Fibroblast of mammary gland (primary cell): ENCODE results near the gene ADAM22.

Experiments
- DNase-seq: peaks from one replicate; pipeline ENCODE4 v3.0.0-alpha.2; 2010; ENCODE audit warnings: low read depth
- H3K4me3 ChIP-seq: 2 replicates; pipeline ENCODE4 v1.5.1; 2011; ENCODE audit warnings: low read depth, mild to moderate bottlenecking, low read length, moderate library complexity; ENCODE audit not compliant: control insufficient read depth
- CTCF ChIP-seq: conservative IDR thresholded peaks from 2 replicates; pipeline ENCODE4 v1.5.1; 2011; ENCODE audit warnings: low read depth, low read length, inconsistent platforms; ENCODE audit not compliant: control insufficient read depth, insufficient read depth

ADAM22 gene

GRCh38 chr7:88012086-88012485, 78.0 kb downstream of the ADAM22 start:
- H3K4me3 ChIP-seq, result no peak overlapping the region
- no peak for TF ChIP-seq CTCF
- no peak for DNase-seq

GRCh38 chr7:88013981-88014380, 79.9 kb downstream of the ADAM22 start:
- no peak for TF ChIP-seq CTCF
- no peak overlapping the region for H3K4me3 ChIP-seq
- DNase-seq, result no peak

- DNase-seq, result no peak
- no peak for TF ChIP-seq CTCF
- H3K4me3 ChIP-seq, result no peak overlapping the region
Observed at GRCh38 chr7:88014581-88014980, 80.5 kb downstream of the ADAM22 start.

- TF ChIP-seq CTCF, result no peak
- no peak overlapping the region for H3K4me3 ChIP-seq
- DNase-seq, result peak; percentile 29
Observed at GRCh38 chr7:88015309-88015708, 81.3 kb downstream of the ADAM22 start.

- H3K4me3 ChIP-seq, result no peak overlapping the region
- no peak for TF ChIP-seq CTCF
- no peak for DNase-seq
Observed at GRCh38 chr7:88018501-88018900, 84.5 kb downstream of the ADAM22 start.

GRCh38 chr7:88020953-88021665, 87.1 kb downstream of the ADAM22 start:
- DNase-seq, result peak; percentile 57
- H3K4me3 ChIP-seq, result no peak overlapping the region
- no peak for TF ChIP-seq CTCF

- H3K4me3 ChIP-seq, result no peak overlapping the region
- DNase-seq, result no peak
- TF ChIP-seq CTCF, result no peak
Observed at GRCh38 chr7:88027724-88028123, 93.7 kb downstream of the ADAM22 start.
